ENCODE results near the gene HTRA2.

The HTRA2 gene

GRCh38 chr2:74548285-74548899 is 18.7 kb downstream of the HTRA2 start:
- Histone ChIP-seq H3K4me3 (ENCODE audit: insufficient read depth, low read length, poor library complexity, severe bottlenecking) (no peak overlapping the region), H3F3A (ENCODE audit: insufficient read depth) (no peaks in the 10 kb centered on the region), H3K79me2 (ENCODE audit: insufficient read depth, low read length) (no peaks in the 10 kb centered on the region), H3K27ac (ENCODE audit: low read depth, low read length) (no peak overlapping the region), H2AFZ (ENCODE audit: low read depth, low read length, severe bottlenecking) (no peak overlapping the region), H3K27me3 (ENCODE audit: low read length) (no peaks in the 10 kb centered on the region), H3K9ac (ENCODE audit: low read length) (no peak overlapping the region), H3K9me2 (replicated peaks; ENCODE audit: insufficient read depth, low read length) (no peaks in the 10 kb centered on the region), H3K4me2 (ENCODE audit: low read depth, low read length, poor library complexity, severe bottlenecking) (peak overlapping the region; percentile 24), H3K9me3 (ENCODE audit: insufficient read depth, low read length) (no peaks in the 10 kb centered on the region), H3K36me3 (ENCODE audit: low read length) (no peaks in the 10 kb centered on the region), H4K20me1 (ENCODE audit: low read depth, low read length) (no peaks in the 10 kb centered on the region)
- no peak for TF ChIP-seq CTCF (IDR thresholded peaks at IDR 0.05; ENCODE audit: insufficient read depth, low read length, poor library complexity, severe bottlenecking)
- TF ChIP-seq EZH2phosphoT487 (conservative IDR thresholded peaks at IDR 0.05; ENCODE audit: low read length) = no peak

DNA sequence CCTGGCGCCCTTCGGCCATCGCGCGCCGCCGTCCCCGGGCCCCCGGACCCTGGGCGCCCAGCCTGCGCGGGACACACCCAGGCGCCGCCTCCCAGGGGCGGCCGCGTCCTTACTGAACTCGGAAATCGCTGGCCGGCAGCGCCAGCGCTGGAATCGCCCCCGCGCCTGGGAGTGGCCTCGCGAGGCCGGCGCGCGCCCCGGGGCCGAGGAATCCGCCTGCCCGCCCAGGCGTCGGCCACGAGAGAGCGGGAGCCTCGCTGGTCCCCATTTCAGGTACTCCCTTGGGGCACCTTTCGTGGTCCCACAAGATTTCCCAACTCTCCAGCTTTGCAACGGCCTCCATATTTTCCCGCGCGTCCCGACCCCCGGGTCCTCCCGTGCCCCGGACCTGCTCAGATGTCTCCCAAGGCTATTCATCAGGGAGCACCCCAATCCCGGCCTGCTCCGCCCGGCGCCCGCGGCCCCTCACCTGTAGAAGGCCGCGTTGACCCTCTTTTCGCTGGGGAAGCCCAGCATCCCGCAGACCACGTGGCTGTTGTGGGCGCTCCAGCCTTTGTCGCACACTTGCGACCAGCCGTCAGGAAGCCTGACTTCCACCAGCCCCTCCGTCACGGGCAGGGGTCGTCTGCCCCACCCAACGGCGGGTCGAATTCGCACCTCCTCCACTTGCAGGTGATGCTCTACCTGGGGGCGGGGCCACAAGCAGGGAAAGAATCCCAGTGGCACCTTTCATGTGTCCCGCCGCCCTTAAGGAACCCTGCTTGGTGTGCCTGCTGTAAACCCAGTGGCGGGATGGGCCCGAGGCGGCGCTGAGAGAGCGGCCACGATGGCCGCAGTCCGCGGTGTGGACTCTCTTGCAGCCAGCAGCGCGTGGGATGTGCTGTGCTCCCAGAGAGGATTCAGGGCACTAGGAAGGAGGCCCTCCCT is 19.4 kb downstream of the HTRA2 start:
- Histone ChIP-seq H3K4me3 (ENCODE audit: insufficient read depth, low read length, poor library complexity, severe bottlenecking) (no peak overlapping the region), H3K27me3 (ENCODE audit: low read length) (no peaks in the 10 kb centered on the region), H3K4me2 (ENCODE audit: low read depth, low read length, poor library complexity, severe bottlenecking) (peak overlapping the region; percentile 24), H3F3A (ENCODE audit: insufficient read depth) (no peaks in the 10 kb centered on the region), H3K9me2 (replicated peaks; ENCODE audit: insufficient read depth, low read length) (no peaks in the 10 kb centered on the region), H3K9ac (ENCODE audit: low read length) (no peak overlapping the region), H3K27ac (ENCODE audit: low read depth, low read length) (no peak overlapping the region), H4K20me1 (ENCODE audit: low read depth, low read length) (no peaks in the 10 kb centered on the region), H3K9me3 (ENCODE audit: insufficient read depth, low read length) (no peaks in the 10 kb centered on the region), H3K36me3 (ENCODE audit: low read length) (no peaks in the 10 kb centered on the region), H2AFZ (ENCODE audit: low read depth, low read length, severe bottlenecking) (no peak overlapping the region), H3K79me2 (ENCODE audit: insufficient read depth, low read length) (no peaks in the 10 kb centered on the region)
- TF ChIP-seq CTCF (IDR thresholded peaks at IDR 0.05; ENCODE audit: insufficient read depth, low read length, poor library complexity, severe bottlenecking) (no peak), EZH2phosphoT487 (conservative IDR thresholded peaks at IDR 0.05; ENCODE audit: low read length) (no peak)

DNA sequence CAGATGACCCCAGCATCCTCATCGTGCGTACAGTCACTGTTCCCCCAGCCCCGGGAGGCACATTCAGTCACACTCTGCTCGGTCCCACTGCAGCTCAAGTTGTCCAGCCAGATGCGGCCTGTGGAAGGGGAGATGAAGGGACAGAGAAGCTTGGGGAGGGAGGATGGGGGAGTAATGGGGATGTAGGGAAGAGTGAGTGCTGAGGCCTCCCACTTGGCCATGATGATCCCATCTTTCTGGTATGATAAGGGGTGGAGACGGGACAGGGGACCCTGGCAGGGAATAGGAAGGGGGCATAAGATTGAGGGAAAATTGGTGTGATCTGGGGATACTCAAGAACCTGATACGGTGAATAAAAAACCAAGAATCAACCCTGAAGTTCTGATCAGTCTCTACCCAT is 20.5 kb downstream of the HTRA2 start:
- no peaks in the 10 kb centered on the region for H4K20me1 ChIP-seq (ENCODE audit: low read depth, low read length)
- no peak overlapping the region for H3K4me3 ChIP-seq (ENCODE audit: insufficient read depth, low read length, poor library complexity, severe bottlenecking)
- TF ChIP-seq EZH2phosphoT487 (conservative IDR thresholded peaks at IDR 0.05; ENCODE audit: low read length) (no peak), CTCF (IDR thresholded peaks at IDR 0.05; ENCODE audit: insufficient read depth, low read length, poor library complexity, severe bottlenecking) (no peak)
- H3K9ac ChIP-seq (ENCODE audit: low read length) = no peak overlapping the region
- H2AFZ ChIP-seq (ENCODE audit: low read depth, low read length, severe bottlenecking) = no peak overlapping the region
- no peaks in the 10 kb centered on the region for H3K36me3 ChIP-seq (ENCODE audit: low read length)
- H3K27me3 ChIP-seq (ENCODE audit: low read length) = no peaks in the 10 kb centered on the region
- H3K9me3 ChIP-seq (ENCODE audit: insufficient read depth, low read length) = no peaks in the 10 kb centered on the region
- no peaks in the 10 kb centered on the region for H3K79me2 ChIP-seq (ENCODE audit: insufficient read depth, low read length)
- no peak overlapping the region for H3K27ac ChIP-seq (ENCODE audit: low read depth, low read length)
- H3K9me2 ChIP-seq (replicated peaks; ENCODE audit: insufficient read depth, low read length) = no peaks in the 10 kb centered on the region
- no peaks in the 10 kb centered on the region for H3F3A ChIP-seq (ENCODE audit: insufficient read depth)
- no peak overlapping the region for H3K4me2 ChIP-seq (ENCODE audit: low read depth, low read length, poor library complexity, severe bottlenecking)
